GM21723 (cell line): ENCODE results near the gene PQBP1.

Experiments
- ATAC-seq: cut with Tn5 transposase; IDR thresholded peaks from one replicate; pipeline ENCODE4 v1.9.1; 2021; ENCODE audit warnings: mild to moderate bottlenecking, moderate library complexity; ENCODE audit not compliant: unreplicated experiment

PQBP1 gene

GRCh38 chrX:48901069-48901468 lies 3.3 kb downstream of the PQBP1 start:
- ATAC-seq, result no peak

- ATAC-seq, result no peak
Observed at GRCh38 chrX:48902135-48902534, 4.4 kb downstream of the PQBP1 start.

- ATAC-seq, result no peak
Observed at GRCh38 chrX:48902776-48903175, 5.0 kb downstream of the PQBP1 start.

- ATAC-seq, result no peak
Observed at GRCh38 chrX:48903290-48903689, 5.6 kb downstream of the PQBP1 start.

- no peak for ATAC-seq
Observed at GRCh38 chrX:48904180-48904579, 6.5 kb downstream of the PQBP1 start.

GRCh38 chrX:48904626-48905025 lies 6.9 kb downstream of the PQBP1 start:
- ATAC-seq, result no peak

GRCh38 chrX:48905090-48905790 lies 7.5 kb downstream of the PQBP1 start:
- no peak for ATAC-seq

GRCh38 chrX:48908600-48908999 lies 10.9 kb downstream of the PQBP1 start:
- no peak for ATAC-seq

GRCh38 chrX:48909703-48910294 lies 12.1 kb downstream of the PQBP1 start:
- ATAC-seq, result no peak

GRCh38 chrX:48910926-48911411 lies 13.2 kb downstream of the PQBP1 start:
- no peak for ATAC-seq

GRCh38 chrX:48911412-48912182 lies 13.9 kb downstream of the PQBP1 start, which contains the start of gene SLC35A2:
Gene SLC35A2 (minus strand): TSS chrX:48911646. CDS start chrX:48911636, 10 bp downstream.
- ATAC-seq, result peak; percentile 57

GRCh38 chrX:48913605-48914366 lies 16.1 kb downstream of the PQBP1 start:
- no peak for ATAC-seq

GRCh38 chrX:48914593-48915493 lies 17.1 kb downstream of the PQBP1 start:
- ATAC-seq, result no peak

GRCh38 chrX:48917139-48918001 lies 19.6 kb downstream of the PQBP1 start:
- ATAC-seq, result peak; percentile 38

- ATAC-seq, result no peak
Observed at GRCh38 chrX:48918301-48918642, 20.5 kb downstream of the PQBP1 start.

GRCh38 chrX:48918643-48919340 lies 21.1 kb downstream of the PQBP1 start, which contains the start of gene PIM2:
Gene PIM2 (minus strand): TSS chrX:48919024. CDS start chrX:48918834, 190 bp downstream.
- peak; percentile 70 for ATAC-seq

GRCh38 chrX:48919360-48919841 lies 21.7 kb downstream of the PQBP1 start:
- peak; percentile 17 for ATAC-seq
